ENCODE data around the gene SCGB1D4.
"Not testable (repeated sequence)": the region's sequence is repeated elsewhere in the genome, so short reads cannot be mapped to it uniquely, and the experiment has no call there.

SCGB1D4 gene, protein sequence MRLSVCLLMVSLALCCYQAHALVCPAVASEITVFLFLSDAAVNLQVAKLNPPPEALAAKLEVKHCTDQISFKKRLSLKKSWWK

DNA sequence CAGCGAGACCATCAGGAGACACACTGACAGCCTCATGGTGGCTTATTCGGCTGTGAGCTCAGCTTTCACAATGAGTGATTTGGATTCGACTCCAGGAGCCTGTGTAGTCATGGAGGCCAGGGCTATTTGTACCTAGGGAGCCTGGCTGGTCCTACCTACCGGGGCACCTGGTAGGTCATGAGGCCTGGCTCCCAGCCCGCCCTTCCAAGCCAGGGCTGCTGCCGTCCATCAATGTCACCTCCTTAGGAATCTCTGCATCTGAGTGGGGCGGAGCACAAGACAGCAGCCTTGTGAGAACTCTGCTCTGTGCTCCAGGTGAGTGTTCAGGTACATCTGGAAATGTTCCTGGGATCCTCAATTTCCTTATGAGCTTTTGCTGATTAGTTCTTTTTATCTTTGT lies at the start of gene SCGB1D4:
SCGB1D4 (minus strand) TSS at position 101 of the 400 bp plus-strand sequence; CDS start at position 36, 65 bp downstream.
- no peak for DNase-seq (ENCODE audit: low spot score)

DNA sequence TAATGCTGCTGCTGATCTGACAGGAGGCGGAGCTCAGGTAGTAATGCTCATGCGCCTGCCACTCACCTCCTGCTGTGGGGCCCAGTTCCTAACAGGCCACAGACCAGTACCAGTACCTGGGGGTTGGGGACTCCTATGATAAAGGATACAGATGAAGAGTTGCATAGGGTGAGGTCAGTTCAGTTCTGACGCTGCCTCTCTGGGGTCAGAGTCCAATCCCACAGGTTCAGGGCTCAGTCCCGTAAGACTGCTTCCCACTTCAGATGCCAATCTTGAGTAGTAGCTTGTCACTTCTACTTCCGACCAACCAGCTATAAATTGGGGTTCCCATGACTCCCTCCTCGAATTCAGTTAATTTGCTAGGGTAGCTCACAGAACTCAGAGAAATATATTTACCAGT lies 47.0 kb upstream of the SCGB1D4 start:
- no peak for DNase-seq (ENCODE audit: low spot score)

DNA sequence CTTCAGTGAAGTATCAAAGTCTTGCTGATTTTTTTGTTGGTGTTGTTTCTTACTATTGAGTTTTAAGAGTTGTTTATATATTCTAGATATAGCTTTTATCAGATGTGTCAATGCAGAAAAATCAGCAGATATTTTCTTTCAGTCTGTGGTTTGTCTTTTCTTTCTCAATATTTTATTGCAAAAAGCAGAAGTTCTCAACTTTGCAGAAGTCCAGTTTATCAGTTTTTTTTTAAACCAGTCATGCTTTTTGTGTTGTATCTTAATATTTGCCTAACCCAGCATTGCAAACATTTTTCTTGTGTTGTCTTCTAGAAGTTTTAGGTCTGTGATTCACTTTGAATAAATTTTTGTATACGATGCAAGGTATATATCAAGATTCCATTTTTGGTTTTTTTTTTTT lies 45.3 kb upstream of the SCGB1D4 start:
- DNase-seq (ENCODE audit: low spot score), result no peak

DNA sequence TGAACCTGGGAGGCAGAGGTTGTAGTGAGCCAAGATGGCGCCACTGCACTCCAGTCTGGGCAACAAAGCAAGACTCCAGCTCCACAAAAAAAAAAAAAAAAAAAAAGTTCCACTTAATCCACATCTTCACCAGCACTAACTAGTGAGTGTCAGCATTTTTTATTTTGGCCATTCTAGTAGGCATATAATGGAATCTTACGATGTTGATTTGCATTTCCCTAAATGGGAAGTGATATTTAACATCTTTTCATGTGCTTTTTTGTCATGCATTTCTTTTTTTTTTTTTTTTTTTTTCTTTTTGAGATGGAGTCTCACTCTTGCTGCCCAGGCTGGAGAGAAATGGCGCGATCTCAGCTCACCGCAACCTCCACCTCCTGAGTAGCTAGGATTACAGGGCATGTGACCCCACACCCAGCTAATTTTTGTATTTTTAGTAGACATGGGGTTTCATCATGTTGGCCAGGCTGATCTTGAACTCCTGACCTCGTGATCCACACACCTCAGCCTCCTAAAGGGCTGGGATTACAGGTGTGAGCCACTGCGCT lies 44.8 kb upstream of the SCGB1D4 start:
- DNase-seq (ENCODE audit: low spot score), result not testable (repeated sequence)

DNA sequence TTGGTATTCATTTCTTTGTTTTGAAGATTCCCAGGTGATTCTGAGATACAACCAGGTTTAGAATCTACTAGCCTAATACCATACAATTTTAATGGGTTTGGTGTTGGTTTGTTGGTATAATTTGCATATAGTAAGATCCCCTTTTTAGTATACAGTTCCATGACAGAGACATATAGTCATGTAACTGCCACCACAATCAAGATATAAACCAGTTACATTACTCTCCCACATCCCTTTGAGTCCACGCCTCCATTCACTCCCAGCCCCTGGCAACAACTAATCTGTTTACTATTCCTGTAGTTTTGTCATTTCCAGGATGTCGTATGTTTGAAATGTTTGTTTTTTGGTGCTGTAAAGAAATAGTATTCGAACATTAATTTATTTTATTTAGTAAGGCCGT lies 42.7 kb upstream of the SCGB1D4 start:
- DNase-seq (ENCODE audit: low spot score), result no peak

DNA sequence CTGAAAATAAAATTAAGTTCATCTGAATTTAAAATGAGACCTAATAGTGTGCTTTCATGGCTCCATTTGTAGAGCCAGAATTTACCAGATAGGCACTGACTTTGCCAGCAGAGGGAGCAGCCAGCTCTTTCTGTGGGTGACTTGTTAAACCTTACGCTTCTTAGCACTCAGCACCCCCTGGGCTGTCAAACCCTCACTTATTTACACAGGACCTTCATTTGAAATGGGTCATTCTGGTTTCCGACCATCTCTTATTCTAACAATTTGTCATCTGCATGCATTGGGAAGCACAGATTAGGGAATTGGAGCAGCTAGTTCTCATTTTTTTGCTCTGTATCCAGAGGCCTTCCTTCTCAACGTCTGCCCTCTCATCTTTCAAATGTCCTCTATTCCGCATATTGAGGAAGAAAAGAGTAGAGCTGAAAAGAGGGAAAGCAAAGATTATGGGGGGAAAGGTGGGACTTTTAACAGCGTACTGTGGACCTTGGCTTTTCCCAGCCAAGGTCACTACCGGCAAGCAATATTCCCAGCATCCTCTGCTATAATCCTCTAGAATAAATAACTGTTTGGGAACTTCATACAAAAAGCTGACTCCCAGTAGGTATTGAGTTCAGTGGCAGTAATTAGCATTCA lies 41.5 kb upstream of the SCGB1D4 start:
- peak; percentile 31 for DNase-seq (ENCODE audit: low spot score)

DNA sequence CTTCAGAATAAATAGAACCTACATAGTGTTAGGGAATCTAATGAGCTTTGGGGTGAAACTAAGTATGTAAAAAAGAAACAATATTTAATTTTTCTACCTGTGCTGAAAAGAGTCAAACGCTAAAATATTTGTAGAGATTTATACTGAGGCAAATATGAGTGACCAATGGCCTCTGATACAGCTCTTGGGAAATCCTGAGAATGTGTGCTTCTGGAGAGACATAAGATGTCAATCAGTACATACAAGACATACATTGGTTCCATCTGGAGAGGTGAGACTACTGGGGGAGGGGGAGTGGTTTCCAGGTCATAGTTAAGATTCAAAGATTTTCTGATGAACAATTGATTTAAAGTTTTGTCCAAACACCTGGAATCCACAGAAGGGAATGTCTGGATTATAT lies 39.3 kb upstream of the SCGB1D4 start:
- DNase-seq (ENCODE audit: low spot score), result no peak

DNA sequence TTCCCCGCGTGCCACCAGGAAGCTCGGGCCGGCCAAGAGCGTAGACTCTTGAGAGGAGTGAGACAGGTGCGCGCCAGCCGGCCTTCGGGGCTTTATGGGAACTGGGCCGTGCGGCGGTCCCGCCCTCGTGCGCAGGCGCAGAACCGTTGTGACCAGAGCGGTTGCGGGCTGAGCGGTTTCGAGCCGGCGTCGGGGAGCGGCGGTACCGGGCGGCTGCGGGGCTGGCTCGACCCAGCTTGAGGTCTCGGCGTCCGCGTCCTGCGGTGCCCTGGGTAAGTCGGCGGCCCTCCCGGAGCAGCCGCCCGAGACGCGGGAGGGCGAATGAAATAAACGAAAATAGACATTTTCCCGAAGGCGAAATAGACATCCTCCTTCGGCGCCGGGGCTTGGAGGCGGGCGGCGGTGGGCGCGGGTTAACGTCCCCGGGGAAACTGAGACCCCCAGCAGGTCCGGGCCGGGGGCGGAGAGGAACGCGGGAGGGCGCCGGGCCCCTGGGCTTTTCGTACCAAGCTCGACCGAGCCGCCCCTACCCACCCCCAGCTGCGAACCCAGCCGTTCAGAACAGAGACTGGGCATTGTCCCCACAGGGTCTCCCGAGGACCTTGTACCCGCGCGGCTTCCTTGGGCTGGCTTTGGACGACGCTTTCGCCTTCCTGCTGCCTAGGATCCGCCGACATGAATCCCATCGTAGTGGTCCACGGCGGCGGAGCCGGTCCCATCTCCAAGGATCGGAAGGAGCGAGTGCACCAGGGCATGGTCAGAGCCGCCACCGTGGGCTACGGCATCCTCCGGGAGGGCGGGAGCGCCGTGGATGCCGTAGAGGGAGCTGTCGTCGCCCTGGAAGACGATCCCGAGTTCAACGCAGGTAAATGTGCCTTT lies 38.7 kb upstream of the SCGB1D4 start, which contains the start of gene ASRGL1:
ASRGL1 (plus strand) TSS at position 146 of the 879 bp plus-strand sequence; CDS start at position 676, 530 bp downstream.
- DNase-seq (ENCODE audit: low spot score), result peak; percentile 91

DNA sequence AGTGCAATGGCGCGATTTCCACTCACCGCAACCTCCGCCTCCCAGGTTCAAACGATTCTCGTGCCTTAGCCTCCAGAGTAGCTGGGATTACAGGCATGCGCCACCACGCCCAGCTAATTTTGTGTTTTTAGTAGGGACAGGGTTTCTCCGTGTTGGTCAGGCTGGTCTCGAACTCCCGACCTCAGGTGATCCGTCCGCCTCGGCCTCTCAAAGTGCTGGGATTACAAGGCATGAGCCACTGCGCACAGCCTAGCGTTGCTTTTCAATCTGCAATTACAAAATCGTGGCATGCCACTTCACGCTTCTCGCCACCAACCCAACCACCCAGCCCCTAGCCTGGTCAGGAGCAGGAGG lies 38.1 kb upstream of the SCGB1D4 start:
- DNase-seq (ENCODE audit: low spot score), result not testable (repeated sequence)

DNA sequence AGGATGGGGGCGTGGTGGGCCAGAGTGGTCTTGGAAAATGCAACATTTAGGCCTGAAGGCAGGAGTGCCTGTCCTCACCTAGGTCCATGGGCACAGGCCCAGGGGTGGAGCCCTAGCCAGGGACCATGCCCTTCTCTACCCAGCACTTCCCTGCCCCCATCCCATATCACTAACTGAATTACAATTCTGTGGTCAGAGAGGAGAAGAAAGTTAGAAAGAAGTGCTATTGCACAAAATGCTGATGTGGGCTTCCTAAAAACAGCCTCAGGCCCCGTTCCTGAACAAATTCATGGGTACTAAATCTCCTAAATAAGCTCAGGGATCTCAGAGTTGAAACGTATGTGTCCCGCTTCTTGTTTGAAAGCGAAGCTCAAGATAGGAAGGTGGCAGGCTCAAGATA lies 34.9 kb upstream of the SCGB1D4 start:
- no peak for DNase-seq (ENCODE audit: low spot score)

DNA sequence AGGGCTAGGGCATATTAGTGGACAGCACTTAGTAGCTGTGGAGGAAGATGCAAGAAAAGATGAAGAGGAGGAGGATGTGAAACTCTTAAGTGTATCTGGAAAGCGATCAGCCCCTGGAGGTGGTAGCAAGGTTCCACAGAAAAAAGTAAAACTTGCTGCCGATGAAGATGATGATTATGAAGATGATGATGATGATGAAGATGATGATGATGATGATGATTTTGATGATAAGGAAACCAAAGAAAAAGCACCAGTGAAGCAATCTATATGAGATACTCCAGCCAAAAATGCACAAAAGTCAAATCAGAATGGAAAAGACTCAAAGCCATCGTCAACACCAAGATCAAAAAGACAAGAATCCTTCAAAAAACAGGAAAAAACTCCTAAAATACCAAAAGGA lies 32.4 kb upstream of the SCGB1D4 start:
- DNase-seq (ENCODE audit: low spot score), result not testable (repeated sequence)

DNA sequence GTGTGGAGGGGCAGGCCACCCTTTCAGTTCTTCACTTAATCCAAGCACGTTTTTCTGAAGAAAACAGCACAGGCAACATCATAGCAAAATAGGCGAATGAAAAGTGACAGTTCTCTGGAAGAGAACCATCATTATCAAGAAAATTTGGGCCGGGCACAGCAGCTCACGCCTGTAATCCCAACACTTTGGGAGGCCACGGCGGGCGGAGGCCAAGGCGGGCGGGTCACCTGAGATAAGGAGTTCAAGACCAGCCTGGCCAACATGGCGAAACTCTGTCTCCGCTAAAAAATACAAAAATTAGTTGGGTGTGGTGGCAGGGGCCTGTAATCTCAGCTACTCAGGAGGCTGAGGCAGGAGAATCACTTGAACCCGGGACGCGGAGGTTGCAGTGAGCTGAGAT lies 28.7 kb upstream of the SCGB1D4 start:
- DNase-seq (ENCODE audit: low spot score), result not testable (repeated sequence)

DNA sequence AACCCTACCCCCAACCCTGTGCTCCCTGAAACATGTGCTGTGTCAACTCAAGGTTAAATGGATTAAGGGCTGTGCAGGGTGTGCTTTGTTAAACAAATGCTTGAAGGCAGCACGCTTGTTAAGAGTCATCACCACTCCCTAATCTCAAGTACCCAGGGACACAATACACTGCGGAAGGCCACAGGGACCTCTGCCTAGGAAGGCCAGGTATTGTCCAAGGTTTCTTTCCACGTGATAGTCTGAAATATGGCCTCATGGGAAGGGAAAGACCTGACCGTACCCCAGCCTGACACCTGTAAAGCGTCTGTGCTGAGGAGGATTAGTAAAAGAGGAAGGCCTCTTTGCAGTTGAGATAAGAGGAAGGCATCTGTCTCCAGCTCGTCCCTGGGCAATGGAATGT lies 27.8 kb upstream of the SCGB1D4 start:
- DNase-seq (ENCODE audit: low spot score), result not testable (repeated sequence)

DNA sequence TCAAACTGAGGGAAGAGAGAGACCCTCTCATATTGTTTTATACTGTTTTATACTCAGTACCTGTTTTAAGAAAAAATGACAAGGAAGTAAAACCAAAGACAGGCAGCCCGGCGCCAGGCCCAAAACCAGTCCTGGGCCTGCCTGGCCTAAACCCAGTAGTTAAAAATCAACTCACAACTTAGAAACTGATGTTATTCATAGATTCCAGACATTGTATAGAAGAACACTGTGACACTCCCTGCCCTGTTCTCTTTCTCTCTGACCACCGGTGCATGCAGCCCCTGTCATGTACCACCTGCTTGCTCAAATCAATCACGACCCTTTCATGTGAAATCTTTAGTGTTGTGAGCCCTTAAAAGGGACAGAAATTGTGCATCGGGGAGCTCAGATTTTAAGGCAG lies 26.9 kb upstream of the SCGB1D4 start:
- DNase-seq (ENCODE audit: low spot score), result not testable (repeated sequence)

DNA sequence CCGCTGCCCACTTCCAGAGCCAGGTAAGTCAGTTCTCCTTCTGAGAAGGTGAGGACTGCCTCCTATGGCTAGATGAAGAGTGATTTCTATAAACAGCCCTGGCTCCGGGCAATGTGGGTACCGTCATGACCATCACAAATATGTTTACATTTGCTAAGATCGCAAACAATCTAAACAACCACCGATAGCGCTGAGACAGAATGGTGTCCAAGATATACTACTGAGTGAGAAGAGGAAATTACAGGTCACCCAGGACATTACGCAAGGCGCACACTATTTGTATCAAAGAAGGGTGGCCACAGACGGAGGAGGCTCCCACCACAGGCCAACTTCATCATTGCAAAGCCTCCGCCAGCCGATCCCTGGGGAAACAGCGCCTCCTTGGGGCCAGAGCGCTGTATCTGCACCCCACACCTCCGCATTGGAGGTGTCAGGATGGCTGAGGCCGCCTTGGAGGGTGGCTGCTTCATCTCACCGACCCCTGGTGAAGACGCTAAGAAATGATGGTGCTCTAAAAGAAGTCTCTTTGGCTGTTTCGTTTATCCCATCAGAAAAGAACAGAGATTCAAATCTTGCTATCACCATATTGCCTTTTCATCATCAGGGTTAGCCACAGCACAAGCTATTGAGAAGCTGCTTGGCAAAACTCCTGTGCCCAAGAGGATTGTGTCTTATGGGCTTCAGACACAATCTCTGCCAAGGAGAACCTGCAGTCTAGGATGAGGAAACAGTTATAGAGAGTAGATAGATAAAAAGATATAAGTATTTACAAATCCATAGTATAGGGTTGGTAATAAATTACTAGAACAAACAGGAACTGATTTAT lies 26.1 kb upstream of the SCGB1D4 start:
- peak; percentile 84 for DNase-seq (ENCODE audit: low spot score)

DNA sequence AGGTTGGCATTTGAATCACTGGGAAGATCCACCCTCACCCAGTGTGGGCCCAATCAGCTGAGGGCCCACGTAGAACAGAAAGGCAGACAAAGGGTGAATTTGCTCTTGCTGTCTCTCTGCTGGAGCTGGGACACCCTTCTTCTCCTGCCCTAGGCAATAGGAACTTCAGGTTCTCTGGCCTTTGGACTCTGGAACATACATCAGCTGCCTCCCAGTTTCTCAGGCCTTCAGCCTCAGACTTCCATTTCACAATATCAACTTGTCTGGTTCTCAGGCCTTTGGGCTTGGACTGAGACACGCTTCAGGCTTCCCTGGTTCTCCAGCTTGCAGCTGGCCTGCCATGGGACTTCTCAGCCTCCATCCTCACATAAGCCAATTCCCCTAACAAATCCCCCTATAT lies 23.6 kb upstream of the SCGB1D4 start:
- DNase-seq (ENCODE audit: low spot score), result no peak

DNA sequence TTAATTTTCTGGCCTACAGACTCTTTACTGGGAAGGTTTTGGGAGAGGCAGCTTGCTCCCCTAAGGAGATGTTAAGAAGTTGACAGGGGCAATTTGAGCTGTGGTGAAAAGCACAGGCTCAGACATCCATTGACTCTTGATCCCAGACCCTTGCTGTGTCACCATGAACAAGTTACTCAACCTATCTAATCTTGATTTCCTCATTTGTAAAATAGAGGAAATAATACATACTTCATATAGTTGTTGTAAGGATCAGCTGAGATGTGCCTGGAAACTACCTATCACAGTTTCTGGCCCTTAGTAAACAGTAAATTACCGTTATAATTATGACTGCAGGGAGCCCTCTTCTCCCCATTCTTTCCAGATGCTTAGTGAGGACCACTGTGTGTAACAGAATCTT lies 16.6 kb upstream of the SCGB1D4 start:
- DNase-seq (ENCODE audit: low spot score), result no peak

DNA sequence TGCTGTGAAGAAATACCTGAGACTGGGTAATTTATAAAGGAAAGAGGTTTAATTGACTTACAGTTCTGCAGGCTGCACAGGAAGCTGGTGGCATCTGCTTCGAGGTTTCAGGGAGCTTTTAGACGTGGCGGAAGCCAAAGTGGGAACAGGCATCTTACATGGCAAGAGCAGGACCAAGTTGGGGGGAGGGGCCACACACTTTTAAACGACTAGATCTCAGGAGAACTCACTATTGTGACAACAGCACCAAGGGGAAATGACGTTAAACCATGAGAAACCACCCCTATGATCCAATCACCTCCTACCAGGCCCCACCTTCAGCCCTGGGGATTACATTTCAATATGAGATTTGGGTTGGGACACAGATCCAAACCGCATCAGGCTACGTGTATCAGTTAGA lies 11.1 kb upstream of the SCGB1D4 start:
- DNase-seq (ENCODE audit: low spot score), result no peak

DNA sequence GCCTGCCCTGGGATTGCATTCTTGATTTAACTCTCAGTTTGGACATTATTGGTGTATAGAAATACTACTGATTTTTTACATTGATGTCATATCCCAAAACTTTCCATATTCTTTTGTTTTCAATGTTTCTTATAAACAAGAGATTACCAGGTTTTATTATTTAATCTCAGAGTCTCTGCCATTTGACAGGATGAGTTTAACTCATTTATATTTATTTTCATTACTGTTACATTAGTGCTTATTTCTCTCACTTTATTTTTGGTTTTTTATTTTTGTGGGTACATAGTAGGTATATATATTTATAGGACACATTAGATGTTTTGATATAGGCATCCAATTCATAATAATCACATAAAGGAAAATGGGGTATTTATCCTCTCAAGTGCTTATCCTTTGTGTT lies 9.1 kb upstream of the SCGB1D4 start:
- DNase-seq (ENCODE audit: low spot score), result no peak

DNA sequence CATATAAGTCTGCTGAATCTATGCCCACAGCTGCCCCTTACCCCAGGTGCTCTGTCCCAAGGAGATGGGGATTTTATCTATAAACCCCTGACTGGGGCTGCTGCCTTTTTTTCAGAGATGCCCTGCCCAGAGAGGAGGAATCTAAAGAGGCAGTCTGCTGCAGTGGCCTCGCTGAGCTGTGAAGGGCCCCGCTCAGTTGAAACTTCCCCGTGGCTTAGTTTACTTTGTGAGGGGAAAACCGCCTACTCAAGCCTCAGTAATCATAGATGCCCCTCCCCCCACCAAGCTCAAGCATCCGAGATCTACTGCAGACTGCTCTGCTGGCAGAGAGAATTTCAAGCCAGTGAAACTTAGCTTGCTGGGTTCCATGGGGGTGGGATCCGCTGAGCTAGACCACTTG lies 7.4 kb upstream of the SCGB1D4 start:
- DNase-seq (ENCODE audit: low spot score), result no peak

DNA sequence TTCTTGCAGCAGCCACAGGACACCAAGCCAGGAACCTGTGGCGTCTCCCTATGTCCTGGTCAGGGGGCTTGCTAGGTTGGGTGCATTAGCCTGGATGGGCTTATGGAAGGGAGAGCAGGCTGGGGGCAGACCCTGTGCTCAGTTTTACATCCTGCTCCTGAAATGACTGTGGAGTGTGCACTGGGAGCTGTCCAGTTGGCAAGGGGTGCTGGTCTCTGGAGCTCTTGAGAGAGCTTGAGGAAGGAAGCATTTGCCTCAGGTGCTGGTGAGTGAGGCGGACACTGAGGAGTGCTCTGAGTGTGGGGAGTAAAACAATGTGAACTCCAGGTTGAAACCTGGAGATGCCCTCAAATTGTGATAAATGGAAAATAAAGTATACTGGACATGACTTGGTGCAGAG lies 3.4 kb downstream of the SCGB1D4 start:
- peak; percentile 64 for DNase-seq (ENCODE audit: low spot score)

DNA sequence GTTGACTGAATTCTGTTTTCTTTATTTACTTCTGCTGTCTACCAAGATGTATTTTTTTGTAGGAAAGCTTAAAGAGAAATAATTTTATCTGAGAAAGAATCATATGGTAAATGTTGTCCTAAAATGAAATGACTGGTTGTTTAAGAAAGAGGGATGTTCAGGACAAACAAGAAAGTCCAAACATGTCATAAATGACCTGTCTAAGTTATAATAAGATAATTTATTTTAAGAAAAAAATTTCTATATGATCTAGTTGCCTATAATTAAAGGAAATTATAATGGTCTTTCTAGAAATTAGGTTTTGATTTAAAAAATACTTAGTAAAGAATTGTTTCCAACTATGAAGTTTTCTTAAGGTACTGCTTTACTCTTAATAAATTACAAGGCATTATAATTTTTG lies 18.4 kb downstream of the SCGB1D4 start:
- DNase-seq (ENCODE audit: low spot score), result no peak

Measured in iPS-NIHi11 (cell line).